Hematopoietic multipotent progenitor cell treated with erythropoietin and hydrocortisone succinate and interleukin-3 and kit ligand, for 4 days (in vitro differentiated cells): Measurements from ENCODE around the gene NCOA1.
"Not testable (repeated sequence)": the region's sequence is repeated elsewhere in the genome, so short reads cannot be mapped to it uniquely, and the experiment has no call there.

ENCODE experiments used
- DNase-seq: peaks from one replicate; pipeline ENCODE4 v3.0.0-alpha.2; 2015

NCOA1 gene

GRCh38 chr2:24586955-24587354, 95.9 kb downstream of the NCOA1 start:
- DNase-seq = peak; percentile 15

DNA sequence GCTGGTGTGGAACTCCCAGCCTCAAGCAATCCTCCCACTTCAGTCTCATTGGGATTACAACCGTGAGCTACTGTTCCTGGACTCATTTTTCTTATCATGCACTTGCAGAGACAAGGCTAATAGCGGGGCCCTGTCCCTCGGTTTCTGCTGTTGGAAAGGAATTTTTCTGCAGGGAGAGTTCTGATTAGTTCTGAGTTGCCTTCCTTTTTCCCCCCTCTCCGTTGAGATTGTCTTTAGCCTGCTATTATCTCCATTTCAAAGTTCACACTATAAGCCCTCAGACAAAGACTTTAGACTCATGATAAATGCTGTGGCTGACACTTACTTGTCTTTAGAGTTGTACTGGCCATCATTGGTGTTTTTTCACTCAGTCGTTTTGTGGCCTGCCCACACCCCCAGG, 97.2 kb downstream of the NCOA1 start:
- peak; percentile 9 for DNase-seq

DNA sequence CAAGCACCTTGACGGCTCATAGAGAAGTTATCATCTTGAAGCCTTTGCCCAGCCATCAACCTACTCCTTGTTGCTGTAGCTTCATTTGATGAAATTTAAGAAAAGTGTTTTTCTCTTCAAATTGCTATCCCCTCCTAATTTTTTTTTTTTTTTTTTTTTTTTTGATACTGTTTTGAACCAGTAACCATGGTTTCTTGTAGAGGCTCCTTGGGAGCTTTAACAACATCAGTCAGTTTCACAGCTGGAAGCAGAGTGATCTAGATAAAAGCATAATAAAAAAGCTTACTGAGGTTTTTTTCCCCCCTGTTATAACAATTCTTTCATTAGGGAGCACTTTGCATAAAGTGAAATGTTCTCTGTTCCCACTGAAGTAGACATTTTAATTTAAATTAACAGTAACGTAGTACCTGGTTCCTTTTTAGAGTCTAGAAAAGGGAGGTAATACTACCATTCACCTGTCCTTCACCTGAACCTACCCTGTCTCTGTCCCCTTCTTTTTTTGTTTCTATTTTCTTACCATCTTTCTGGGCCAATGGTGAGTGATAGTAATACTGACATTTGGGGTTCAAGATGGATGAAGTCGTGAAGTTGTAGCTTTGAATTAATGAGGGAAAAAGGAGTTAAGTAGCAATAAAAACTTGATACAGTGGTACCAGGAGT, 101.5 kb downstream of the NCOA1 start:
- DNase-seq = no peak

- no peak for DNase-seq
Observed at GRCh38 chr2:24594283-24594682, 103.2 kb downstream of the NCOA1 start.

DNA sequence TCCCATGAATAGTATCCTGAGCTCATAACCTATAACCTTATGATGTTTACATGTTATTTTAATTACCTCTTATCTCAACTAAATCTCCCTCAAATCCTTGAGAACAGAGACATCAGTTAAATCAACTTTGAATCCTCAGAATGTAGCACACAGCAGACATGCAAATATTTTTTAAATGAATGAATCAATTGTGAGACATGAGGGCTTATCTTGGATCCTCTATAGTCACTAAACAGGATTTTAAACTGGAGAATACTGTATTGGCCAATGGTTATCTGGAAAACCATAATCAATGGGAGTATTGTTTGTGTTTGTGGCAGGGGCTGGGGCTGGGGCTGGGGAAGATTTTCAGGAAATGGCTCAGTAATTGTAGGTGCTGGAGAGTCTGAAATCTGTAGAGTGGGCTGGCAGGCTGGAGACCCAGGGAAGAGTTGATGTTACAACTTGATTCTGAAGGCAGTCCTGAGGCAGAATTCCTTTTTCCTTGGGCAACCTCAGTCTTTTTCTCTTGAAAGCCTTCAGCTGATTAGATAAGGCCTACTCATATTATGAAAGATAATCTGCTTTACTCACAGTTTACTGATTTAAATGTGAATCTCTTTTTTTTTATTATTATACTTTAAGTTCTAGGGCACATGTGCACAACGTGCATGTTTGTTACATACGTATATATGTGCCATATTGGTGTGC, 106.3 kb downstream of the NCOA1 start:
- DNase-seq = no peak

DNA sequence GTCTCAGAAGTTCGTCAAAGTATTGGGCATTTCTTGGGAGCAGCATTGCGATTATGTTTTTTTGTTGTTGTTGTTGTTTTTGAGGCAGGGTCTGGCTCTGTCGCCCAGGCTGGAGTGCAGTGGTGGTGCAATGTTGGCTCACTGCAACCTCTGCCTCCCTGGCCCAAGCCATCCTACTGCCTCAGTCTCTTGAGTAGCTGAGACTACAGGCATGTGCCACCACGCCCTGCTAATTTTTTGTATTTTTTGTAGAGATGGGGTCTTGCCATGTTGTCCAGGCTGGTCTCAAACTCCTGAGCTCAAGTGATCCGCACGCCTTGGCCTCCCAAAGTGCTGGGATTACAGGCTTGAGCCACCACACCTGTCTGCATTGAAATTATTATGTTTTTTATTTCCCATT, 109.1 kb downstream of the NCOA1 start:
- not testable (repeated sequence) for DNase-seq

DNA sequence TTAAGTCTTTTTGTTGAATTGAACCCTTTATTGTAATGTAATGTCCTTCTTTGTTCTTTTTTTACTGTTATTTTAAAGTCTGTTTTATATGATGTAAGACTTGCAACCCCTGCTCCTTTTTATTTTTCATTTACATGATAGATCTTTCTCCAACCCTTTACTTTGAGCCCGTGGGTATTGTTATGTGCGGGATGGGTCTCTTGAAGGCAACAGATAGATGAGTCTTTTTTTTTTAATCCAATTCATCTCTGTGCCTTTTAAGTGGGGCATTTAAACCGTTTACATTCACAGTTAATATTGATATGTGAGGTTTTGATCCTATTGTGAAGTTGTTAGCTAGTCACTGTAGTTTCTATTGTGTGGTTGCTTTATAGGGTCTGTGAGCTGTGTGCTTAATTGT, 120.6 kb downstream of the NCOA1 start:
- DNase-seq = no peak

DNA sequence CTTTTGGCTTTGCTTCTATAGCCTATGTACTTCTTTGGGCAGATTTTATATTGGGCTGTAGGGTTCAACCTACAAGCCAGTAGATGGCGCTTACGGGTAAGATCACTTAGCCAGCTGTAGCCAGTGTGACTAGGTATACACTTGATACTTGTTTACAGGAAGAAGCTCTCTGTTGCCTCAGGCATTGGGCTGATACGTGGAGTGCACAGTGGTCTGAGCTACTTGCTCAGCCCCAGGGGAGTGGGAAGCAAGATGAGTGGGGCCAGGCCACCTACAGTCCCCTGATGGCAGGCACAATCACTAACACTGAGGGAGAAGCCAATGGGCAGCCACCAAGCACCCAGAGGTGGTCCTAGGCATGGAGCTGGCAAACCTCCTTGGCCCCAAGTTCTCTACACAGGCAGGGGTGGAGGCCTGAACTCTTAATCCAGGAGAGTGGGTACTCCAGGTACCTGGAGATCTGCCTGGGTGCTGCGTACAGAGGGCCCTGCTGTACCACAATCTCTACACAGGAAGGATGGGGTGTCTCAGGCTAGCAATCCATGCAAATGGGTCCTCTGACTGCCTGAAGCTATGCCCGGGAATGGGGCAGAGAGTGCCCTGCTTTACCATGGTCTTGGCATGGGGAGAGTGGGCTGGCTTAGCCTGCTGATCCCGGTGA, 122.2 kb downstream of the NCOA1 start:
- DNase-seq = peak; percentile 77

GRCh38 chr2:24616616-24617015, 125.6 kb downstream of the NCOA1 start:
- DNase-seq = no peak

GRCh38 chr2:24617424-24617823, 126.4 kb downstream of the NCOA1 start:
- DNase-seq = peak; percentile 10

- DNase-seq = no peak
Observed at GRCh38 chr2:24618144-24618543, 127.1 kb downstream of the NCOA1 start.

DNA sequence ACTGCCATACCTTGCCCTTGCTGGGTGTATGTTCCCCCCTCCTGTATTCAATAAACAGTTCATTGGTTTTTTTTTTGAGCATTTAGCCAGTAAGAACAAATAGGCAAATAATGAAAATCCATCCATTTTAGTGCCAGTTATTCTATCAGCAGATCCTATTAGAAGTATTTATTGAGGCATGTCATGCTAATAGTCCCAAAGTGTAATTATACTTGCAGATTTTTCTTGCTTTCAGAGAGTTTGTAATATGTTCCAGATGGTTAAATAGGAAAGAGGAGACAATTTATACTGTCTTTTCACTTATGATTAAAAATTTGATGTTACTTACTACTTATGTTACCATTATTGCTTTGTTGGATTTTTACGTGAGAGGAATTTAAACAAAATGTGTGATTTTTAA, 127.6 kb downstream of the NCOA1 start:
- no peak for DNase-seq

GRCh38 chr2:24620936-24621335, 129.9 kb downstream of the NCOA1 start:
- no peak for DNase-seq

GRCh38 chr2:24621779-24622538, 130.9 kb downstream of the NCOA1 start:
- peak; percentile 18 for DNase-seq

DNA sequence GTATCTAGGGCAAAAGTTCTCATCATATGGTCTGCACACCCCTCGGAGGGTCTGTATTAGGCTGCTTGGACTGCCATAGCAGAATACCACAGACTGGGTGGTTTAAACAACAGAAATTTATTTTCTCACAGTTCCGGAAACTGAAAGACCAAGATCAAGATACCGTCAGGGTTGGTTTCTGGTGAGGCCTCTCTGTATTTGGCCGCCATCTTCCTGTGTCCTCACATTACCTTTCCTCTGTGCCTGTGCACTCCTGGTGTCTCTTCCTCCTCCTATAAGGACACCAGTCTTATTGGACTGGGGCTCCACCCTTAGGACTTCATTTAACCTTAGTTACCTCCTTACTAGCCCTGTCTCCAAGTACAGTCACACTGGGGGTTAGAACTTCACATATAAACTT, 132.5 kb downstream of the NCOA1 start:
- no peak for DNase-seq

GRCh38 chr2:24625728-24626127, 134.7 kb downstream of the NCOA1 start:
- DNase-seq = no peak

- no peak for DNase-seq
Observed at GRCh38 chr2:24626131-24626530, 135.1 kb downstream of the NCOA1 start.

- peak; percentile 13 for DNase-seq
Observed at GRCh38 chr2:24628746-24629145, 137.7 kb downstream of the NCOA1 start.

- peak; percentile 75 for DNase-seq
Observed at GRCh38 chr2:24632172-24632571, 141.1 kb downstream of the NCOA1 start.

DNA sequence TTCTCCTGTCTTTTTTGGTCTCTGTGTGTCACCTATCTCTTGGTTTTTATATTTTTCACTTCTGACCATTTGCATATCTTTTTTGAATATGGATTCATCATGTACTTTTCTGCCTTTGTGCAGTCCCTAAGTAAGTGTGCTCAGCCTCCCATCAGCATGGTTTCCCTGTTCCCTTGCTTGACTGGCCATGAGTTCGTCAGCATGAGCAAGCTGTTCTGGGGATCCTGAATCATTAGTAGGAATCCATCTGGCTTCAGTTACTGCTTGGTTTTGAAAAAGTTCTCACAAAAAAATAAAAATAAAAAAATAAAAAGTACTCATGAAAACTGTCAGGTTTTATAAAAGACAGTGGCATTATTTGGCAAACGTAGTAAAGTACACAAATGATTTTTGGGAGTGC, 144.1 kb downstream of the NCOA1 start:
- DNase-seq = no peak

GRCh38 chr2:24638568-24638967, 147.5 kb downstream of the NCOA1 start:
- DNase-seq = peak; percentile 44

GRCh38 chr2:24642351-24642750, 151.3 kb downstream of the NCOA1 start:
- no peak for DNase-seq

DNA sequence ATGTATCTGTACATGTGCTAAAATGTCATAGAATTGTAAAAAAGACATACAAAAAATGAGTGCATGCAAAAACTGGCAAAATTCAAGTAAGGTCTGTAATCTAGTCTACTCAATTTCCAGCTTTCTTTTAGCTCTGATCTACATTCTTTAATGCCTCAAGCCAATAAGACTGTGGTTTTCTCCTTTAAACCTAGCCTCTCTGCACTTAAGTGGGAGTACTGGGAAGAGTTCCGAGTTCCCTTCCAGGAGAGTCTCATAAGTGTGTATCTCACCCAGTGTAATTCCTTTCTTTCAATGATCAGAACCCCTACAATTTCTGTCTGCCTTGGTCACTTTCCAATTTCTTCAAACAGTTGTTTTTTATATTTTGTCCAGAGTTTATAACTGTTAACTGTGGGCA, 152.0 kb downstream of the NCOA1 start:
- DNase-seq = no peak

- DNase-seq = no peak
Observed at GRCh38 chr2:24644032-24644431, 153.0 kb downstream of the NCOA1 start.
